HEK293 (cell line): ENCODE data around the gene SLC25A44.

Experiments
- MYNN ChIP-seq: fragments of 450-650 bp; formaldehyde crosslinking; IDR thresholded peaks from 2 replicates; pipeline ENCODE4 v1.5.1; 2016; ENCODE audit warnings: missing biosample characterization, missing genetic modification characterization, borderline replicate concordance
- ZNF548 ChIP-seq: fragments of 450-650 bp; formaldehyde crosslinking; IDR thresholded peaks from 2 replicates; pipeline ENCODE4 v1.5.1; 2016; ENCODE audit warnings: missing biosample characterization, missing genetic modification characterization
- ZNF623 ChIP-seq: fragments of 450-650 bp; formaldehyde crosslinking; IDR thresholded peaks from 2 replicates; pipeline ENCODE4 v1.5.1; 2016; ENCODE audit warnings: missing biosample characterization, missing genetic modification characterization
- ZNF629 ChIP-seq: fragments of 450-650 bp; formaldehyde crosslinking; IDR thresholded peaks from 2 replicates; pipeline ENCODE4 v1.5.1; 2017; ENCODE audit warnings: missing biosample characterization, missing genetic modification characterization
- TF ChIP-seq, protein P1 (sequence below): fragments of 450-650 bp; formaldehyde crosslinking; IDR thresholded peaks from 2 replicates; pipeline ENCODE4 v1.5.1; 2017; ENCODE audit warnings: missing biosample characterization, missing genetic modification characterization

- no peak for TF ChIP-seq ZNF623 (tag by site-specific recombination)
- TF ChIP-seq, protein P1, sequence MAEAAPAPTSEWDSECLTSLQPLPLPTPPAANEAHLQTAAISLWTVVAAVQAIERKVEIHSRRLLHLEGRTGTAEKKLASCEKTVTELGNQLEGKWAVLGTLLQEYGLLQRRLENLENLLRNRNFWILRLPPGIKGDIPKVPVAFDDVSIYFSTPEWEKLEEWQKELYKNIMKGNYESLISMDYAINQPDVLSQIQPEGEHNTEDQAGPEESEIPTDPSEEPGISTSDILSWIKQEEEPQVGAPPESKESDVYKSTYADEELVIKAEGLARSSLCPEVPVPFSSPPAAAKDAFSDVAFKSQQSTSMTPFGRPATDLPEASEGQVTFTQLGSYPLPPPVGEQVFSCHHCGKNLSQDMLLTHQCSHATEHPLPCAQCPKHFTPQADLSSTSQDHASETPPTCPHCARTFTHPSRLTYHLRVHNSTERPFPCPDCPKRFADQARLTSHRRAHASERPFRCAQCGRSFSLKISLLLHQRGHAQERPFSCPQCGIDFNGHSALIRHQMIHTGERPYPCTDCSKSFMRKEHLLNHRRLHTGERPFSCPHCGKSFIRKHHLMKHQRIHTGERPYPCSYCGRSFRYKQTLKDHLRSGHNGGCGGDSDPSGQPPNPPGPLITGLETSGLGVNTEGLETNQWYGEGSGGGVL (tag by site-specific recombination): no peak
- TF ChIP-seq MYNN: no peak
- TF ChIP-seq ZNF629 (tag by site-specific recombination): no peak
- no peak for TF ChIP-seq ZNF548 (tag by site-specific recombination)
These were observed 36.4 kb upstream of the SLC25A44 start for GRCh38 chr1:156157506-156157905.
